Neural cell (in vitro differentiated cells): Measurements from ENCODE around the gene NOP56. TPM values are rescaled to one million over a fixed set of nuclear protein-coding genes. Genes with fewer than 3 reads are reported as not detected.
A peak's percentile ranks its signal among the peaks of the same experiment; 100 is the strongest.

Experiments used
- H2AFZ ChIP-seq: fragments of 200-600, 300-800 bp; sonication (generic), shearing (Covaris generic); 2 replicates; pipeline ENCODE4 v1.6.0; 2014; ENCODE audit warnings: low read depth, mild to moderate bottlenecking, antibody characterized with exemption, low read length, moderate library complexity
- H3F3A ChIP-seq: fragments of 200-600 bp; shearing (Covaris generic); 2 replicates; pipeline ENCODE4 v1.6.1; 2016; ENCODE audit warnings: mild to moderate bottlenecking, moderate library complexity, mixed read lengths, antibody characterized with exemption, low read length; ENCODE audit not compliant: insufficient read depth, poor library complexity, severe bottlenecking
- H3K27ac ChIP-seq: fragments of 200-600, 300-800 bp; sonication (generic), shearing (Covaris generic); 2 replicates; pipeline ENCODE4 v1.5.1; 2014; ENCODE audit warnings: mild to moderate bottlenecking, low read length, moderate library complexity
- H3K27me3 ChIP-seq: fragments of 300-800, 200-600 bp; sonication (generic), shearing (Covaris generic); 2 replicates; pipeline ENCODE4 v1.6.0; 2014; ENCODE audit warnings: mild to moderate bottlenecking, low read depth, low read length, moderate library complexity; ENCODE audit not compliant: insufficient read depth
- H3K36me3 ChIP-seq: fragments of 300-800, 200-600 bp; sonication (generic), shearing (Covaris generic); 2 replicates; pipeline ENCODE4 v1.5.1; 2014; ENCODE audit warnings: mild to moderate bottlenecking, antibody characterized with exemption, low read length, moderate library complexity; ENCODE audit not compliant: insufficient read depth
- H3K4me2 ChIP-seq: fragments of 300-800, 200-600 bp; sonication (generic), shearing (Covaris generic); 2 replicates; pipeline ENCODE4 v1.6.0; 2014; ENCODE audit warnings: mild to moderate bottlenecking, low read length
- H3K4me3 ChIP-seq: fragments of 300-800, 200-600 bp; sonication (generic), shearing (Covaris generic); 2 replicates; pipeline ENCODE4 v1.5.1; 2014; ENCODE audit warnings: mild to moderate bottlenecking, low read length, moderate library complexity
- H3K79me2 ChIP-seq: fragments of 200-600 bp; shearing (Covaris generic); replicated peaks from 2 replicates; pipeline ENCODE4 v1.6.0; 2014; ENCODE audit warnings: mild to moderate bottlenecking, low read length, moderate library complexity; ENCODE audit not compliant: insufficient read depth
- H3K9ac ChIP-seq: fragments of 300-800, 200-600 bp; sonication (generic), shearing (Covaris generic); 2 replicates; pipeline ENCODE4 v1.6.1; 2016; ENCODE audit warnings: mild to moderate bottlenecking, low read length, mixed read lengths
- H3K9me2 ChIP-seq: fragments of 200-600 bp; shearing (Covaris generic); 2 replicates; pipeline ENCODE4 v1.6.1; 2016; ENCODE audit warnings: mild to moderate bottlenecking, low read length, mixed read lengths; ENCODE audit not compliant: insufficient read depth
- H3K9me3 ChIP-seq: fragments of 200-600, 300-800 bp; sonication (generic), shearing (Covaris generic); 2 replicates; pipeline ENCODE4 v1.6.1; 2016; ENCODE audit warnings: mild to moderate bottlenecking, mixed run types, low read length, moderate library complexity, mixed read lengths
- H4K20me1 ChIP-seq: fragments of 200-600 bp; shearing (Covaris generic); 2 replicates; pipeline ENCODE4 v1.6.1; 2016; ENCODE audit warnings: mild to moderate bottlenecking, mixed run types; ENCODE audit not compliant: insufficient read depth
- CTCF ChIP-seq: fragments of 450-650 bp; IDR thresholded peaks from 2 replicates; pipeline ENCODE4 v1.5.1; 2014; ENCODE audit warnings: antibody characterized with exemption, mild to moderate bottlenecking, moderate library complexity; ENCODE audit not compliant: poor library complexity, severe bottlenecking
- EP300 ChIP-seq: fragments of 450-650 bp; conservative IDR thresholded peaks from 2 replicates; pipeline ENCODE4 v1.6.1; 2014; ENCODE audit warnings: antibody characterized with exemption, mild to moderate bottlenecking, moderate library complexity; ENCODE audit not compliant: poor library complexity, severe bottlenecking
- EZH2 ChIP-seq: fragments of 200-600, 300-800 bp; shearing (Covaris generic), sonication (generic); IDR thresholded peaks from 2 replicates; pipeline ENCODE4 v1.6.1; 2014; ENCODE audit warnings: antibody characterized with exemption, low read length, borderline replicate concordance, mild to moderate bottlenecking; ENCODE audit not compliant: insufficient read depth, poor library complexity, severe bottlenecking
- MXI1 ChIP-seq: fragments of 450-650 bp; conservative IDR thresholded peaks from 2 replicates; pipeline ENCODE4 v1.6.1; 2014; ENCODE audit warnings: antibody characterized with exemption, mild to moderate bottlenecking; ENCODE audit not compliant: poor library complexity, severe bottlenecking
- POLR2AphosphoS5 ChIP-seq: IDR thresholded peaks from 2 replicates; pipeline ENCODE4 v1.6.1; 2012
- RAD21 ChIP-seq: fragments of 450-650 bp; conservative IDR thresholded peaks from 2 replicates; pipeline ENCODE4 v1.6.1; 2014; ENCODE audit warnings: antibody characterized with exemption, mild to moderate bottlenecking, moderate library complexity
- REST ChIP-seq: IDR thresholded peaks from 2 replicates; pipeline ENCODE4 v1.6.1; 2012; ENCODE audit warnings: borderline replicate concordance
- SMC3 ChIP-seq: fragments of 450-650 bp; conservative IDR thresholded peaks from 2 replicates; pipeline ENCODE4 v1.6.1; 2014; ENCODE audit warnings: antibody characterized with exemption, mild to moderate bottlenecking, moderate library complexity; ENCODE audit not compliant: poor library complexity
- TAF1 ChIP-seq: IDR thresholded peaks from 2 replicates; pipeline ENCODE4 v1.6.1; 2012; ENCODE audit warnings: low read depth
- polyA plus RNA-seq: library from polyadenylated mRNA; depleted of rRNA; stranded (reverse); fragments of >200 nt; gene quantifications from 2 replicates; pipeline ENCODE4 v1.2.3, GENCODE V29; 2014

NOP56 gene
- polyA plus RNA-seq, 1 donor from 2014 or later = 188 TPM

GRCh38 chr20:2659547-2659946 is 7.1 kb downstream of the NOP56 start:
- TF ChIP-seq MXI1 (no peak), EP300 (no peak), SMC3 (no peak), REST (no peak), TAF1 (no peak), POLR2AphosphoS5 (no peak), EZH2 (no peak), CTCF (no peak), RAD21 (no peak)
- H3K4me2 ChIP-seq = no peak overlapping the region
- H3K4me3 ChIP-seq = no peak overlapping the region
- peaks cover 3% of the 10 kb centered on the region for H3F3A ChIP-seq
- no peaks in the 10 kb centered on the region for H3K9me2 ChIP-seq
- H3K27me3 ChIP-seq = no peaks in the 10 kb centered on the region
- peaks cover 9% of the 10 kb centered on the region for H3K79me2 ChIP-seq
- no peaks in the 10 kb centered on the region for H3K9me3 ChIP-seq
- no peak overlapping the region for H3K27ac ChIP-seq
- peaks cover 6% of the 10 kb centered on the region for H3K36me3 ChIP-seq
- H3K9ac ChIP-seq = no peak overlapping the region
- peaks cover 1% of the 10 kb centered on the region for H4K20me1 ChIP-seq
- no peak overlapping the region for H2AFZ ChIP-seq

- no peaks in the 10 kb centered on the region for H3K9me3 ChIP-seq
- peaks cover 7% of the 10 kb centered on the region for H3K79me2 ChIP-seq
- H3K4me2 ChIP-seq = peak overlapping the region; percentile 98
- peak overlapping the region; percentile 94 for H3K27ac ChIP-seq
- H3K4me3 ChIP-seq = peak overlapping the region; percentile 82
- peak overlapping the region; percentile 30 for H2AFZ ChIP-seq
- H3K9ac ChIP-seq = peak overlapping the region; percentile 81
- H3K27me3 ChIP-seq = peaks cover 6% of the 10 kb centered on the region
- peaks cover 5% of the 10 kb centered on the region for H3F3A ChIP-seq
- H4K20me1 ChIP-seq = no peaks in the 10 kb centered on the region
- no peaks in the 10 kb centered on the region for H3K9me2 ChIP-seq
- TF ChIP-seq REST = no peak
- no peak for TF ChIP-seq EP300
- no peak for TF ChIP-seq POLR2AphosphoS5
- TF ChIP-seq SMC3 = no peak
- no peak for TF ChIP-seq MXI1
- no peak for TF ChIP-seq EZH2
- no peak for TF ChIP-seq RAD21
- no peak for TF ChIP-seq TAF1
- no peak for TF ChIP-seq CTCF
- H3K36me3 ChIP-seq = no peaks in the 10 kb centered on the region
Measured at GRCh38 chr20:2663364-2663886, 11.0 kb downstream of the NOP56 start.
